C1 segment of cervical spinal cord (tissue), 14 donors: ENCODE results near the gene ANXA9.

Experiments used
- DNase-seq, 14 donors: peaks; one replicate each; lab custom pipeline; 2025; lab: John Stamatoyannopoulos, UW

ANXA9 gene

DNA sequence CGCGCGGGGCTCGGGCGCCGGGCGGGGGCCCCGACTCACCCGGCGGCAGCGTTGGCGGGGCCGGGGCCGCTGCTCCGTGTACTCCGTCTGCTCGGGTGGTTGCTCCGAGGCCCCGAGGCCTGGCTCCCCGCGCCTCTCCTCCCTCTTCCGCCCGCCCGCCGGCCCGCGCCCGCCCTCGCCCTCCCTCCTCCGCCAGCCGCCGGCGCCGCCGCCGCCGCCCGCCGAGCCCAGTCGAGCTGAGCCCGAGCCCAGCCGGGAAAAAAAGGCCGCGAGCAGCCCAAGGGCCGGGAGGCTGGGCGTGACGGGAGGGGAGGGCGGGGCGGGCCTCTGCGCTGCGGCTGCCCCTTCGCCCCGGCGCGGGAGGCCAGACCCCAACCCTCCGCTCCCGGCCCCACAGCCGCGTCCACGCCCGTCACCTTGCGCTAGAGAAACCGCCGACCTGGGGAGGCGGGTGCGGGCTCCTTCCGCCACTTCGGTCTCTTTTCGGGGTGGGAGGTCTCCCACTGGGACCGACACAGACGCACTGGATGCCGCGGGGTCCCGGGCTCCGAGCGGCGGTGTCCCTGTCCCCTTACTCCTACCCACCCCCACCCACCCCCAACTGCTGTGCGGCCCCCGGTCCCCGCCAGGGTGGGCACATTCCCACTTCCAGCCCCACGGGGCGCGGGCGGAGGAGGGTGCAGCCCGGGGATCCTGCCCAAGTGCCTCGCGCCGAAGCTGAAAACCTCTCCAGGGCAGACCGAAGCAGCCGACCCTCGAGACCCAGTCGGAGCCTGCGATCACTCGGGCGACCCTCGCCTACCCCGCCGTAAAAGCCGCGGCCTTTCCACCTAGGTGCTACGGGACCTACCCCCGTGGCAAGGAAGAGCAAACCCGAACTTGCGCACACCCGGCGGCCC lies 7.3 kb upstream of the ANXA9 start, which contains the start of gene CERS2:
Gene CERS2 (minus strand): TSS at position 256 of the 899 bp plus-strand sequence. CDS start 5,745 bp downstream, outside the sequence.
- peak in 12 of 14 donors; percentile 36 to 83 (median 59) for DNase-seq

DNA sequence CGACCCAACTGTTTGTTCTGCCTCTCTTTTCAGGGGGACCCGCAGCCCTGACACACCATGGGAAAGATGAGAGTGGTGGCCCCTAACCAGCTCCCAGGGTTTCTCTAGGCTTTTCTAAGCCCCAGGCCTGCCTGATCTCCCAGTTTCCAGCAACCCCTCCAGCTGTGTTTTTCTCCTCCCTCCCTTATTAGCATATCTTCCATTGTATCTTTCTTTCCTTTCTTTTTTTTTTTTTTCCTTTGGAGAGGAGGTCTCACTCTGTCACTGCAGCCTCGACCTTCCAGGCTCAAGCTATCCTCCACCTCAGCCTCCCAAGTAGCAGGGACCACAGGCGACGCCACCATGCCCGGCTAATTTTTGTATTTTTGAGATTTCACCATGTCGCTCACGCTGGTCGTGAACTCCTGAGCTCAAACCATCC lies 5.7 kb upstream of the ANXA9 start:
- DNase-seq: no peak

DNA sequence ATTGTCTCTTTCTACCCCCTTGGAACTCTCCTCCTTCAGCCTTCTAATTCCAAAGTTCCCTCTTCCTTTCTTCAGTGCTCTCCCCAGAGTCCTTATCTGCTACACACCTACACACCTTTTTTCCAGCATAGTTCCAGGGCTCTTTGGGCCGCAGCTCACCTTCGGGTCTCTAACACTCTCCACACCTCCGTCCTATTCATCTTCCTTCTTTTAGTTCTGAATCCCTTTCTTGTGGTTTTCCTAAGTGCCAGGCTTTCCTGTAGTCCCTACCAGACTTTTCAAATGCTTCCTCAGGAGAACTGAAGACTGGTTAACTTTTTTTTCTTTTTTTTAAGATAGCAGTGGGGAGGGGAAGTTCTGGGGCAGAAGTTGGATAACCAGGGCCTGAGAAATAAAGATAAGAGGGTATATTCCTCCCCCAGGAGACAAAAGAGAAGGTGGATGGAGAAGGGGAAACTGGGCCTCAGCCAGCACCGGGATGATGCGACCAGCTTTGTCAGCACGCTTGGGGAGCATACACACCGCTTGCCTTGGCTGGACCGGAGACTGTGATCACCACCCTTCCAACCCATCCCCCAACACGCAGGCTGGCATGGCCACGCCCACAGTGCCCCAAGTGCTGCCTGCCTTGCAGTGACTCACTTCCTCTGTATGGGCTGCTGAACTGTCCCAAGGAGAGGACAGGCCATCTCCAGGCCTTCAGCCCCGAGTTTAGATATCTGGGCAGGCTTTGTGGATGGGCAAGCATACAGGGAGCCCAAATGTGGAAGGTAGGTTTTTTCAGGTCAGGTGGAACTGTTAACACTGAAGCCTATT lies 5.0 kb upstream of the ANXA9 start:
- DNase-seq: peak in 11 of 14 donors; percentile 33 to 88 (median 73)

DNA sequence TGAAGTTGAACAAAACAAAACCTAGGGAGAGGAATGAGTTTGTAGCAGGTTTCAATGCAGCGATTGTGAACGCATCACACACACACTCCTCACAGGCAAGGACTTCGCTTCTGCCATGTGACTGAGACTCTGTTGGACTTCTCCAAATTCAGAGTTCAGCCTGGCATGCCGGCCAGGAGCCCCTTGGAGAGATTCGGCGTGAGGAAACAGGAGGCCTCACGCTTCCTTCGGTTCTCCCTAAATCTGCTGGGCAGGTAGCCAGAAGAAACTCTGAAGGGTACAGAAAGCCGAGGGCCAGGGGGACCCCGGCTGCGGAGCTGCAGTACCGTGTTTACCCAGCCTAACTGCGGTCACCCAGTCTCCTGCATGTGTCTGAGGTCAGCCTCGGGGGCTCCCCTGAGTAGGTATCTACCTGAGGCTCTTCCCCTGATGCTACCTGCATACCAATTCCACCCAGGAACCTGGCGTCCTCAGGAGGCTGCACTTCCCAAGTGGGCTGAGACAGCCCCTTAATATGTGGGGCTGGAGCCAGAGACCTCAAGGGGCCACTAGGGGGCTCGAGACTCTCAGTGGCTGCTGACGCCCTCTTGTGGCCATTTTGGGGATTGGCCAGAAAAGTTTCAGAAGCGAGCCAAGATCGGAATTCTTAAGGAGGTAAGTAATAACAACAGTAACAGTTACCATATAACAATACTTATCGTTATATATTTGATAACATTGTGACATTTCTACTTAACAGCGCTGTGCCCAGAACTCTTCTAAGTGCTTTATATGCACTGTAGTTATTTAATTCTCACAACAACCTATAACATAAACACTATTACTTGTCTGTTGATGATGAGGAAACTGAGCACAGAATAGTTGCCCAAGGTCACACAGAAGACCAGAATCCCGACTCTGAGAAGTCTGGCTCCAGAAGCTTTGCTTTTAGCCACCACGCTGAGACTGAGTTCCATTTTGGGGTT lies 2.7 kb upstream of the ANXA9 start:
- DNase-seq: peak in 12 of 14 donors; percentile 46 to 85 (median 74)

DNA sequence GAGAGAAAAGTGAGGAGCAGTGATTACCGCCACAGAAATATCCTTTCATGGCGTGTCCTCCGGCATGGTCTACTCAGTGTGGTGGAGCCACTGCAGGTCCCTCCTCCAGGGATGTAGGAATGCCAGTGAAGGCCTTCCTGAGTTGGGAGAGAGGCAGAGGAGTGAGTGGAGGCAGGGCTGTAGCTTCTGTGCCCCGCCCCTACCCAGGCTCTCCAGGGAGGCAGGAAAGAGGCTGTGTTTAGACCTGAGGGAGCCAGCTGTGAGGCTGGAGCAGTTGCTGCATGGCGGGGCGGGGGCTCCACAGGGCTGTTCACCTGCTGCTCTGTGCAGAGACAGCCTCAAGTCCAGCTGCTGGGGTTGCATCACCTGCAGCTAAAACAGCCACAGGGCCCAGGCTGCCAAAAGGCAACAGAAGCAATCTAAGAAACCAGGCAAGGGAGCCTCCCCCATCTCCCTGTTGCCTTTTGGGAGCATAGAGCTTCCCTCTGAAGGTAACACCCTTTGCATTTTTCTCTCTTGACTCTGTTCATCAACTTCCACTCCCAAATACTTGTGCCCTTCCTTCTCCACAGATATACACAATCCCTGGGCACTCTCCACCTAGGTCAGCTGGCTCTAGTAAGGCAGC lies 801 bp upstream of the ANXA9 start:
- DNase-seq: no peak

DNA sequence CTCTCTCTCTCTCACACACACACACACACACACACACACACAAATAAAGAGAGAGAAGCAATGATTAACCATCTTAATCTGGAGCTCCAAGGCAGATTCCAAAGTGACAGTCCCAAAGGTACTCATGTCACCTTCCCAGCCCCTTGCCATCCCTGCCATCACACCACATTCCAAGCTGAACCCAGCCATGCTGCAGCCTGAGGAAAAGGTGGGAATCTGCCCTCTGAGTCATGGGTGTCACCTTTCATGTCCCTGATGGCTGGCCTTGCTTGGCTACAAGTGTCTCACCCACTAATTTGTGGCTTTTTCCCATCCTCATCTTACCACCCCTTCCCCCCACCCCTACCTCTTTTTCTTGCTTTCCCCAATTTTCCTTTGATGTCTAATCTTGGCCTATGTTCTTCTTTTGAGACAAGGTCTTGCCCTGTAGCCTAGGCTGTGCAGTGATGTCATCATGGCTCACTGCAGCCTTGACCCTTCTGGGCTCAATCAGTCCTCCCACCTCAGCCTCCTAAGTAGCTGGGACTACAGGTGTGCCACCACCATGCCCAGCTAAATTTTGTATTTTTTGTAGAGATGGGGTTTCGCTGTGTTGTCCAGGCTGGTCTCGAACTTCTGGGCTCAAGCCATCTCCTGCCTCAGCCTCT lies 3.2 kb downstream of the ANXA9 start:
- DNase-seq: no peak

DNA sequence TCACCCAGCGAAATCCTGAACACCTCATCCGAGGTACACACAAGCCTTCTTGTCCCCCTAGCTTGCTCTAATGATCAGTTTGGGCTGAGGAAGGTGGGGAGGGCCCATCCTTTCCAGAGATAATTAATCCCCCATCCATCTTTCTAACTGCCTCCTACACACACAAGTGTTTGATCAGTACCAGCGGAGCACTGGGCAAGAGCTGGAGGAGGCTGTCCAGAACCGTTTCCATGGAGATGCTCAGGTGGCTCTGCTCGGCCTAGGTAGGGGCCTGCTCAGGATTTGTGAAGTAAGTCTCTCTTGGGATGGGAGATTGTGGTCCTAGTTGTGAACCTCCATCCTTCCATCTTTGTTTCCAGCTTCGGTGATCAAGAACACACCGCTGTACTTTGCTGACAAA lies 5.8 kb downstream of the ANXA9 start:
- no peak for DNase-seq

DNA sequence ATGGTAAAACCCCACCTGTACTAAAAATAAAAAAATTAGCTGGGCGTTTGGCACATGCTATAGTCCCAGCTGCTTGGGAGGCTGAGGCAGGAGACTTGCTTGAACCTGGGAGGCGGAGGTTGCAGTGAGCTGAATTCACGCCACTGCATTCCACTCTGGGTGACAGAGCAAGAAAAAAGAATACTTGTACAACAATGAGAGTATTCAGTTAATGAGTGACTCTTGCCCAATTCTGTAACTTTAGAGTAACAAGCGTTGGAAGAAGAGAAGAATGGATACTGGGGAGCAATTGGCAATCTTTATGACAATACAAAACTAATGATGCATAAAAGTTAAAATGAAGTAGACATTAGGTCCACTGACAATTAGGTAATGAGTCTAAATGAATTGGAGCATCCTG lies 10.5 kb downstream of the ANXA9 start:
- no peak for DNase-seq

DNA sequence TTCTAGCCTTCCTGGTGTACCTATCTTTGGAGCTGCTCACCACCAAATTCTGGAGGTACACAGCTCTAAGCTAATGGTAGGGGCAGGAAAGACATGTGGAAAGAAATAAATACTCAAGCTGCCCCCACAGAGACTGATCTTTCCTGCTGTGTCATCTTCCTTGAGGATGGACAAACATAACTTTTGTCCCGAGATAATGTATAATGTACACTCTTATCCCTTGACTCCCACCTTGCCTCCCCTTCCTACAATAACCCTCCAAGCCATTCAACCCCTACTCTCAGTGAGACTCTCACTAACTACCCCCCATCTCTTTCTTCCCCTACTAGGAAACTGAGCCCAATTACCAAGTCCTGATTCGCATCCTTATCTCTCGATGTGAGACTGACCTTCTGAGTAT lies 12.2 kb downstream of the ANXA9 start:
- no peak for DNase-seq

DNA sequence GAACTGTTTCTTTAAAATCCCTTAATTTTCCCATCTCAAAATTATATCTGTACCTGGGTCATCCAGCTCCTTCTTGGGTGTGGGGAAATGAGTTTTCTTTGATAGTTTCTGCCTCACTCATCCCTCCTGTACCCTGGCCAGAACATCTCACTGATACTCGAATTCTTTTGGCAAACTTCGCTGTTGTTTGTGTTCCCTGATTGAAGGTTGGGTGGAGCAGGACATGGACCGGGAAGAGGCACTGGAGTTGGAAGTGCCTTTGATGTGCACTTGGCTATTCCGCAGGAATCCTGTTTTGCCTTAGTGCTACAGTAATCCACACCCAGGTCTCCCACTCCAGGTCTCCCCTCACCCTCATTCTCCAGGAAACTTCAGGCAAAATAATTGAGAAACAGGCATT lies 13.4 kb downstream of the ANXA9 start:
- DNase-seq: peak in 1 of 14 donors; percentile 56

DNA sequence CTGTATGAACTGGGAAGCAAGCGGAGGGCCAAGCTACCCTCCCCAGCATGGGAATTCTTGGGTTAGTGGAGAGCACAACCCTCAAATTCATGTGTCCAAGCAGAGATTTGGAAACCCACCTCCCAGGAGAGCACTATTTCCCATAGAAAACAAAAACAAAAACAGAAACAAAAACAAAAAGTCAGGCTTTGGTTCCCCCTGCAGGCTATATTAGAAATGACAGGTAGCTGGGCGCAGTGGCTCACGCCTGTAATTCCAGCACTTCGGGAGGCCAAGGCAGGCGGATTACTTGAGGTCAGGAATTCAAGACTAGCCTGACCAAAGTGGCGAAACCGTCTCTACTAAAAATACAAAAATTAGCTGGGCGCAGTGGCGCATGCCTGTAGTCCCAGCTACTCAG lies 13.8 kb downstream of the ANXA9 start:
- peak in 9 of 14 donors; percentile 10 to 56 (median 20) for DNase-seq

DNA sequence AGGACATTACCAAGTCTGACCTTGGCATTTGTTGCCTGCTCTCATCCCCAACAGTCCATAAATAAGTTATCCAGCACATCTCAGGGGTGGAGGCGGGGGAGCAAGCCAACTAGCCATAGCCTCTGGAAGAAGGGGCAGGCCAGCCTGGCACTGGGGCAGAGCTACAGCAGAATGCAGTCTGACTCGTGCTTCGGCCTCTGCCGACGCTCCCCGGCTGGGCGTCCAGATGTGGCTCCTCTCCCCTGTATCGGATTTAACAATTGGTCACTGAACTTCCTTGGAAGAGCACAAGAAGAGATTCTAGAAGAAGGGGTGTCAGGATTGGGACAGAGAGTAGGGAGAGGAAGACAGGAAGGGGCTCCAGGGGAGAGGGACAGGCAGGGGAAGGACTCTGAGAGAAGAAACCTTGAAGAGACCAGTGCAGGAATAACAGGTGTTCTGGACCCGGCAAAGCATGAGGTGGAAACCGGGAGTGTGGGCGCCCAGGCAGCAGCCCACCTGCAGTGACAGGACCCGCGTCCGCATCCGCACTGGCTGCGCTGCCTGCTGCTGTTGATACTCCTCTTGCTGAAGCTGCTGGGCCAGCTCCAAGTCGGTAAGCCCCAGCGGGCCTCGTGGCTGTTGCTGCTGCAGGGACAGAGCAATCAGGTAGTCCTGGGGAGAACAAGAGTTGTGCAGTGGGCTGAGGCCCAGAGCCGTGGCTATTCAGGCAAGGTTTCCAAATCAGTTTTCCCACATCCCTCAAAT lies 15.2 kb downstream of the ANXA9 start:
- DNase-seq: no peak

DNA sequence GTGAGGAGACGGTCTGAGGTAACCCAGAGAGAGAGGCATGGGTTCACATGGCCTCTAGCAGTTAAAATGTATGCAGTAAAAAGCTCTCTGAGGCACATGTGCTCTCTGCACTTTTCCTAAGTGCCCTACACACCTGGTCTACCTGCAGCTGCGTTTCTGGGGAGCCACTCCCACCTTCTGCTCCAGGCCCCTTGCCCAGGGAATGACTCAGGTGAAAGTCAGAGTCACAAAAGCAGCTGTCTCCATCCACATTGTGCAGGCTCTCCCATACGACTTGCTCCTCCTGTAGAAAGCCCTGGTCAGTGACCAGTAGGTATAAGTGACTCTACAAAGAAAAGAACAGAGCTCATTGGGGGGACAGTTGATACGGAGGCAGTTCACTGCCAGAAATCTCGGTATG lies 15.9 kb downstream of the ANXA9 start:
- no peak for DNase-seq

DNA sequence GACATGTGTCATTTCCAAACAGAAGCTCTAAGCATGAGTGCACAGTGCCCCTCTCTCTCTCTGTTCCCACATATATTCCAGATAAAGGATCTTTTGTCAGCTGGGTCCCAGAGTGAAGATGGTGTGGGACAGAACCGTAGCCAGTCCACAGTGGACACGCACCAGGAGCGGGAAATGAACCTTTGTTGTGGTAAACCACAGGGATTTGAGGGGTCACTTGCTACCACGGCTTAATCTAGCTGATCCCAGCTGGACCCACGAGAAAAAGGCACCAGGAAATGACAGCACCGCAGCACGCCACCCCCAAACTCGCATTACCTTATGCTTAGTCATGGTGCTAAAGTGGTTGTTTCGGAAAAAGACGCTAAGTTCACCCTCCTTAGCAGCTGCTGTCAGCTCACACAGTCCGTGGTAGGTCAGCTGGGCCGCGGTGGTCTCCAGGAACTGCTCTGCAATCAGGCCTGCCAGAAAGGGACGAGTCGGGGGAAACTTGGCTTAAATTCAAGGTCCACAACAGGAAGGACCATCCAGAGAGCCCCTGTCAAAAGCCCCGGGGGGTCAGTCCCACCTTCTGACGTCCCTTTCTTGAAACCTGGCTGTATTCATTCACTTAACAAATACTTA lies 17.1 kb downstream of the ANXA9 start:
- peak in 4 of 14 donors; percentile 21 to 41 (median 26) for DNase-seq

DNA sequence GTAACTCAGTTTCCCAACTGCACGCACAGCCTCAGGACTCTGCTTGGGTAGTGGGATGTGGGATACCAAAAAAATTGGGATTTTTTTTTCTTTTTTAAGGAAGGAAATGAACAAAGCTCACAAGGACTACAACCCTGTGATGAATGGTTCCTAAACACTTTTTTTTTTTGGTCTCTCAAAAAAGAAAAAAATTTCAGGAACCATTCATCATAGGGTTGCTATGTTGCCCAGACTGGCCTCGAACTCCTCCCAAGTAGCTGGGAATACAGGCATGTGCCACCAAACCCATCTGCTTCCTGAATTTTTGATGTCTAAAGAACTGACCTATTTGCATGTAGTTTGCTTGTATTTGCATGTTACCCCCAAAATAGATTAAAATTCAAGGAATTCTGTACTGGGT lies 17.8 kb downstream of the ANXA9 start:
- no peak for DNase-seq

DNA sequence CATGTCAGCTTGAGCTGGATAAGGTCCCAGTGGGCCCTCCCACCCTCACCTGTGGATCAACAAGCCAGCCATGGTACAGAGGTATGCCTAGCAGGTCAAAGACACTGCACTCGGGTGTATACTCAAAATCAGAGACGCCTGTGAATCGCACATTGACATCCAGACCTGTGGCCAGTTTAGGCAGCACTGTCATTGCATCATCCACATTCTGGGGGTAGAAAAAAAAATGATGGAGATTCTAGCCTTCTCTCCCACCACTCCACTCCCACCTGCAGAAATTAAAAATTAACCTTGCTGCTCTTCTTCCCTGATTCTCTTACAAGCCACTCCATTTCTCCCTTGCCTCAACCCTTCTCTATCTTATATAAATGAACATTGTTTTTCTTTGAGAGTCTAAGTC lies 18.3 kb downstream of the ANXA9 start:
- no peak for DNase-seq

DNA sequence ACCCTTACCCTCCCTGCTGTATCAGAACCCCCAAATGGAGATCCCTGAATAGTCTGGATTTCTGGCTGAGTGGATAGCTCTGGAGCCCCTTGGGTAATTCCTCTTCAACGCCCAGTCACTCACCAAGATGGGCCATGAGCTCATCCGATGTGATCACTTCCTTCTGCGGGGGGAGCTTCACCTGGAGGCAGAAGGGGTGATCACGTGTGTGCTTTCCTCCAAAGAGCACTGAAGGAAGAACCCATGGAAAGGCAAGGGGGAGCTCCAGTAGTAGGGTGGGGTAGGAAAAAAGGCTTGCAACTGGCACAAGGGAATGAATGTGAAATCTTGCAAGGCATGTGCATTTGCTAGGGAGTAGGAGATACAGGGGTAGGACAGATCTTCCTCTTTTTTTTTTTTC lies 19.5 kb downstream of the ANXA9 start:
- DNase-seq: no peak

DNA sequence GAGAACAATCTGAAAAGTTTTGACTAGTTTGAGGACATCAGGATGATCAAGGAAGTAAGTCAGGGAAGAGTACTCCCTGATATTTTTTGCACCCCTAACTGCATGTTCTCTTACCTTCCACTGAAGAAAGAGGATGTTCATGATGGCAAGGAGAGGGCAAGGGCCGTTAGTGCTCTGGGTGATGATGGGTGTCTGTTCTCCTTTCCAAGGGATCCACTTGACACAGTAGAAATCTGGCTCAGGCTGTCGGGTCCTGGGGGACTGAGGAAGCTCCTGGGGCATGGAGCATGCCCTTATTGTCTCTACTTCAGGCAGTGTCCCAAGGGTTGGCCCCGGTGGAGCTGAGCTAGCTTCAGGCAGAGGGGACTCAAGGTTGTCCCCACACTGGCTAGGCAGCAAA lies 20.0 kb downstream of the ANXA9 start:
- no peak for DNase-seq

DNA sequence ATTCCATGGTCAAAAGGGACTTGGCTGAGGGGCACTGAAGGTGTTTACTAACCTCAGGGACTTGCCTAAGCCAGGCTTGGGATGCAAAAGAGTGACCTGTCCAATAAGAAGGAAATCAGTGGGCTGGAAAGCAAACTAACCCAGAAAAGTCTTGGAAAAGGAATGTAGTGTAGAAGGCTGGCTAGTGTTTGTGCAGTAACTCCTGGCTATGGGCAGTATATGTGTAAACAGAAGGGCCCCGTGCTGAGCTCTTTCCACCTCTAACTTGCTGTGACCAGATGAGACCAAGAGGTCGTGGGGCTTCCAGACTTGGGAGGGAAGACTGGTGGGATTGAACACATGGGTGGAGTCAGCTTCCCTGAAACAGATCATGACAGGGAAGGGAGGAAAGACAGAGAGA lies 20.5 kb downstream of the ANXA9 start:
- no peak for DNase-seq
